ENCODE results near the gene DTX3.

DTX3 gene

GRCh38 chr12:57611108-57611826 lies 6.6 kb downstream of the DTX3 start, which contains the start of gene ARHGEF25:
Gene ARHGEF25 (plus strand): TSS chr12:57611435. CDS start chr12:57611895, 460 bp downstream.
- POLR2A ChIA-PET = interaction anchor here (0.5 to 2.0 kb wide), 7 partner anchors 9 to 332 kb away, joined by 3 to 6 read pairs (median 3); partner anchors contain the start of genes DDIT3 and PIP4K2C
- CTCF ChIA-PET = interaction anchor here (0.6 to 9.9 kb wide), 4 partner anchors 10 to 70 kb away, joined by 3 to 113 read pairs (median 18); no protein-coding TSS in a partner anchor
- DNase-seq (ENCODE audit: low read depth, low spot score) = no peak
- no peak for TF ChIP-seq CTCF (IDR thresholded peaks at IDR 0.05; ENCODE audit: insufficient read depth, low read length, missing control alignments)
- H3K4me3 ChIP-seq (ENCODE audit: low read depth, low read length) = peak within 1 kb of the TSS; percentile 70

- peak overlapping the region; percentile 70 for H3K4me3 ChIP-seq (ENCODE audit: low read depth, low read length)
- ChIA-PET CTCF (interaction anchor here (0.8 to 9.9 kb wide), 4 partner anchors 9 to 70 kb away, joined by 3 to 113 read pairs (median 17); partner anchors contain the start of gene B4GALNT1), POLR2A (interaction anchor here (0.5 to 2.0 kb wide), 7 partner anchors 9 to 91 kb away, joined by 3 to 6 read pairs (median 3); partner anchors contain the start of genes DDIT3 and PIP4K2C)
- DNase-seq (ENCODE audit: low read depth, low spot score) = no peak
- no peak for TF ChIP-seq CTCF (IDR thresholded peaks at IDR 0.05; ENCODE audit: insufficient read depth, low read length, missing control alignments)
Measured at GRCh38 chr12:57611827-57612710, 7.4 kb downstream of the DTX3 start.

GRCh38 chr12:57612711-57613426 lies 8.2 kb downstream of the DTX3 start:
- ChIA-PET CTCF (interaction anchor here (2.4 to 9.9 kb wide), 3 partner anchors 8 to 30 kb away, joined by 8 to 113 read pairs (median 31); partner anchors contain the start of gene B4GALNT1), POLR2A (interaction anchor here (0.7 to 0.9 kb wide), 2 partner anchors 13 to 19 kb away, joined by 3 read pairs; no protein-coding TSS in a partner anchor)
- no peak overlapping the region; the same call in 1 of the 2 replicates for H3K4me3 ChIP-seq (ENCODE audit: low read depth, low read length)
- TF ChIP-seq CTCF (IDR thresholded peaks at IDR 0.05; ENCODE audit: insufficient read depth, low read length, missing control alignments) = no peak
- DNase-seq (ENCODE audit: low read depth, low spot score) = no peak

- DNase-seq (ENCODE audit: low read depth, low spot score) = no peak
- no peak for TF ChIP-seq CTCF (IDR thresholded peaks at IDR 0.05; ENCODE audit: insufficient read depth, low read length, missing control alignments)
- POLR2A ChIA-PET = interaction anchor here (0.7 kb wide), 1 partner anchor 18 kb away, joined by 3 read pairs; no protein-coding TSS in a partner anchor
- H3K4me3 ChIP-seq (ENCODE audit: low read depth, low read length) = no peak overlapping the region
- CTCF ChIA-PET = interaction anchor here (1.0 to 9.9 kb wide), 5 partner anchors 7 to 30 kb away, joined by 5 to 113 read pairs (median 8); partner anchors contain the start of genes B4GALNT1 and DTX3
Measured at GRCh38 chr12:57613427-57614109, 8.9 kb downstream of the DTX3 start.

- no peak for TF ChIP-seq CTCF (IDR thresholded peaks at IDR 0.05; ENCODE audit: insufficient read depth, low read length, missing control alignments)
- ChIA-PET CTCF (interaction anchor here (1.0 to 9.9 kb wide), 6 partner anchors 8 to 31 kb away, joined by 4 to 113 read pairs (median 6); partner anchors contain the start of genes B4GALNT1 and DTX3), POLR2A (interaction anchor here (1.2 to 1.4 kb wide), 2 partner anchors 9 to 10 kb away, joined by 3 to 4 read pairs; no protein-coding TSS in a partner anchor)
- H3K4me3 ChIP-seq (ENCODE audit: low read depth, low read length) = no peak overlapping the region
- DNase-seq (ENCODE audit: low read depth, low spot score) = no peak
Measured at GRCh38 chr12:57614178-57614947, 9.7 kb downstream of the DTX3 start.

Data from AG04449 (cell line).